DND-41 (cell line): Measurements from ENCODE around the gene TEAD1.

Source experiments
- EZH2 ChIP-seq: IDR thresholded peaks from 3 replicates; pipeline ENCODE4 v1.6.1; 2012; ENCODE audit warnings: borderline replicate concordance, low read depth, mild to moderate bottlenecking, moderate library complexity, low read length, inconsistent platforms; ENCODE audit not compliant: severe bottlenecking
- TF ChIP-seq, protein P1 (sequence below): IDR thresholded peaks from 2 replicates; pipeline ENCODE4 v1.5.1; 2012; ENCODE audit warnings: borderline replicate concordance, low read length, moderate library complexity, mild to moderate bottlenecking; ENCODE audit not compliant: poor library complexity, severe bottlenecking; ENCODE audit errors: extremely low read depth

- TF ChIP-seq, protein P1, sequence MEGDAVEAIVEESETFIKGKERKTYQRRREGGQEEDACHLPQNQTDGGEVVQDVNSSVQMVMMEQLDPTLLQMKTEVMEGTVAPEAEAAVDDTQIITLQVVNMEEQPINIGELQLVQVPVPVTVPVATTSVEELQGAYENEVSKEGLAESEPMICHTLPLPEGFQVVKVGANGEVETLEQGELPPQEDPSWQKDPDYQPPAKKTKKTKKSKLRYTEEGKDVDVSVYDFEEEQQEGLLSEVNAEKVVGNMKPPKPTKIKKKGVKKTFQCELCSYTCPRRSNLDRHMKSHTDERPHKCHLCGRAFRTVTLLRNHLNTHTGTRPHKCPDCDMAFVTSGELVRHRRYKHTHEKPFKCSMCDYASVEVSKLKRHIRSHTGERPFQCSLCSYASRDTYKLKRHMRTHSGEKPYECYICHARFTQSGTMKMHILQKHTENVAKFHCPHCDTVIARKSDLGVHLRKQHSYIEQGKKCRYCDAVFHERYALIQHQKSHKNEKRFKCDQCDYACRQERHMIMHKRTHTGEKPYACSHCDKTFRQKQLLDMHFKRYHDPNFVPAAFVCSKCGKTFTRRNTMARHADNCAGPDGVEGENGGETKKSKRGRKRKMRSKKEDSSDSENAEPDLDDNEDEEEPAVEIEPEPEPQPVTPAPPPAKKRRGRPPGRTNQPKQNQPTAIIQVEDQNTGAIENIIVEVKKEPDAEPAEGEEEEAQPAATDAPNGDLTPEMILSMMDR, result no peak
- TF ChIP-seq EZH2, result no peak
Observed at GRCh38 chr11:12862696-12863469, 188.7 kb downstream of the TEAD1 start.
